Keratinocyte (primary cell): ENCODE measurements around the gene RRP7A. TPM values are rescaled to one million over a fixed set of nuclear protein-coding genes. Genes with fewer than 3 reads are reported as not detected.
A peak's percentile ranks its signal among the peaks of the same experiment; 100 is the strongest.
"Not testable (repeated sequence)": the region's sequence is repeated elsewhere in the genome, so short reads cannot be mapped to it uniquely, and the experiment has no call there.

Experiments used
- DNase-seq: peaks from one replicate; pipeline ENCODE4 v3.0.0-alpha.2; 2011; ENCODE audit warnings: low read depth, missing footprints, low spot score
- FAIRE-seq: peaks from 2 replicates; lab custom pipeline; 2011; peaks lifted over from hg19 to GRCh38; lab: Jason Lieb, UNC
- H2AFZ ChIP-seq: 2 replicates; pipeline ENCODE4 v1.6.0; 2012; ENCODE audit warnings: low read length, control low read depth, inconsistent platforms; ENCODE audit not compliant: control insufficient read depth
- H3K27ac ChIP-seq: 2 replicates; pipeline ENCODE4 v1.5.1; 2011; ENCODE audit warnings: low read length; ENCODE audit not compliant: control insufficient read depth, insufficient read depth
- H3K27me3 ChIP-seq: 3 replicates; pipeline ENCODE4 v1.6.0; 2011; ENCODE audit warnings: low read length; ENCODE audit not compliant: control insufficient read depth, insufficient read depth; ENCODE audit errors: extremely low read depth
- H3K36me3 ChIP-seq, 2 experiments: 2 replicates in 1 of 2; 3 replicates in 1 of 2; pipeline ENCODE4 v1.5.1; 2011; ENCODE audit warnings: low read length in 2 of 2, mild to moderate bottlenecking in 1 of 2; ENCODE audit not compliant: control insufficient read depth in 2 of 2, insufficient read depth in 2 of 2; ENCODE audit errors: extremely low read depth in 1 of 2
- H3K4me1 ChIP-seq: 3 replicates; pipeline ENCODE4 v1.5.1; 2011; ENCODE audit warnings: low read length; ENCODE audit not compliant: control insufficient read depth, insufficient read depth; ENCODE audit errors: extremely low read depth
- H3K4me2 ChIP-seq: 3 replicates; pipeline ENCODE4 v1.6.0; 2011; ENCODE audit warnings: low read depth, low read length; ENCODE audit not compliant: control insufficient read depth, insufficient read depth; ENCODE audit errors: extremely low read depth
- H3K4me3 ChIP-seq, 3 experiments: fragments of 200-600 bp in 1 of 3; sonication (generic) in 1 of 3; 2 replicates in 2 of 3; 3 replicates in 1 of 3; pipeline ENCODE4 v1.5.1; 2011 to 2016; ENCODE audit warnings: low read length in 3 of 3, mild to moderate bottlenecking in 3 of 3, control low read depth in 2 of 3, inconsistent platforms in 1 of 3, low read depth in 1 of 3, mixed read lengths in 1 of 3, mixed run types in 1 of 3, moderate library complexity in 1 of 3; ENCODE audit not compliant: control insufficient read depth in 2 of 3, insufficient read depth in 2 of 3; ENCODE audit errors: extremely low read depth in 1 of 3
- H3K79me2 ChIP-seq: 2 replicates; pipeline ENCODE4 v1.6.0; 2012; ENCODE audit warnings: low read length; ENCODE audit not compliant: control insufficient read depth, insufficient read depth
- H3K9ac ChIP-seq: 3 replicates; pipeline ENCODE4 v1.6.0; 2011; ENCODE audit warnings: low read length; ENCODE audit not compliant: control insufficient read depth, insufficient read depth; ENCODE audit errors: extremely low read depth
- H3K9me1 ChIP-seq: 3 replicates; pipeline ENCODE4 v1.6.0; 2011; ENCODE audit warnings: low read length; ENCODE audit not compliant: control insufficient read depth, insufficient read depth; ENCODE audit errors: extremely low read depth
- H3K9me3 ChIP-seq: 2 replicates; pipeline ENCODE4 v1.5.1; 2012; ENCODE audit warnings: low read depth, low read length; ENCODE audit not compliant: control insufficient read depth
- H4K20me1 ChIP-seq: 3 replicates; pipeline ENCODE4 v1.6.0; 2011; ENCODE audit warnings: low read length; ENCODE audit not compliant: control insufficient read depth, insufficient read depth; ENCODE audit errors: extremely low read depth
- CTCF ChIP-seq, 3 experiments: IDR thresholded peaks in 1 of 3; conservative IDR thresholded peaks in 1 of 3; optimal IDR thresholded peaks in 1 of 3; 2 replicates in 2 of 3; 3 replicates in 1 of 3; pipeline versions ENCODE3 to v1.5.1; 2011; ENCODE audit warnings: low read length in 3 of 3, mild to moderate bottlenecking in 3 of 3, moderate library complexity in 2 of 3, control low read depth in 1 of 3, inconsistent platforms in 1 of 3; ENCODE audit not compliant: insufficient read depth in 2 of 3; ENCODE audit errors: extremely low read depth in 1 of 3
- EZH2 ChIP-seq: IDR thresholded peaks from one replicate; pipeline ENCODE4 v1.6.1; 2012; ENCODE audit warnings: inconsistent platforms, mild to moderate bottlenecking, low read length, moderate library complexity
- dilution Hi-C: fragments of 300-500 bp; cut with MboI; formaldehyde crosslinking; loops from one replicate; pipeline ENCODE4 v1.7.0; 2020; ENCODE audit warnings: low sequenced_read_pairs; ENCODE audit not compliant: extremely low pct_ligation_motif_present
- polyA plus RNA-seq, 5 experiments: library from polyadenylated mRNA; depleted of rRNA in 3 of 5; stranded (reverse) in 3 of 5; stranded (forward) in 1 of 5; unstranded in 1 of 5; fragments of >200 nt; gene quantifications; 1 replicate in 1 of 5; 2 replicates in 3 of 5; 3 replicates in 1 of 5; pipeline versions ENCODE4 v1.2.1 to v1.2.3, GENCODE V29; 2011 to 2012; ENCODE audit warnings: missing spikeins in 2 of 5, low read depth in 1 of 5, low replicate concordance in 1 of 5

The RRP7A gene
- polyA plus RNA-seq, 1 donor (not counting 4 experiments of a cell fraction or from before 2014, with no cell fraction given), result 30.2 TPM

GRCh38 chr22:42560381-42560780, 40.8 kb upstream of the RRP7A start:
- no peak overlapping the region for H3K27ac ChIP-seq
- H4K20me1 ChIP-seq, result no peaks in the 10 kb centered on the region
- FAIRE-seq (no peak), DNase-seq (no peak)
- H3K27me3 ChIP-seq, result no peaks in the 10 kb centered on the region
- H3K4me1 ChIP-seq, result peaks cover 4% of the 10 kb centered on the region
- dilution Hi-C loops, result no loop called here
- no peak overlapping the region for H3K4me2 ChIP-seq
- no peaks in the 10 kb centered on the region for H3K36me3 ChIP-seq
- no peaks in the 10 kb centered on the region for H3K9me1 ChIP-seq
- TF ChIP-seq EZH2 (no peak), CTCF (optimal IDR thresholded peaks at IDR 0.05 in 1 of 3, IDR thresholded peaks at IDR 0.05 in 1 of 3, conservative IDR thresholded peaks at IDR 0.05 in 1 of 3; ENCODE audit: extremely low read depth in 1 of 3, insufficient read depth in 2 of 3, low read length in 3 of 3) (no peak)
- H3K4me3 ChIP-seq, result no peak overlapping the region
- no peak overlapping the region for H2AFZ ChIP-seq
- no peak overlapping the region for H3K9ac ChIP-seq
- H3K9me3 ChIP-seq, result no peaks in the 10 kb centered on the region
- no peaks in the 10 kb centered on the region for H3K79me2 ChIP-seq

GRCh38 chr22:42553475-42554361, 34.1 kb upstream of the RRP7A start, which contains the start of gene SERHL2:
Gene SERHL2 (plus strand): TSS chr22:42553956. CDS start chr22:42554021, 65 bp downstream.
- DNase-seq (peak; percentile 19), FAIRE-seq (no peak)
- Histone ChIP-seq H4K20me1 (no peaks in the 10 kb centered on the region), H3K9me3 (no peaks in the 10 kb centered on the region), H3K9me1 (no peaks in the 10 kb centered on the region), H2AFZ (peak within 1 kb of the TSS; percentile 94), H3K27ac (no peak within 1 kb of the TSS), H3K4me3 (peak within 1 kb of the TSS; percentile 37 to 59 (median 46)), H3K36me3 (no peaks in the 10 kb centered on the region), H3K4me2 (peak within 1 kb of the TSS; percentile 81), H3K4me1 (no peaks in the 10 kb centered on the region), H3K79me2 (no peaks in the 10 kb centered on the region), H3K9ac (peak within 1 kb of the TSS; percentile 22), H3K27me3 (peaks cover 7% of the 10 kb centered on the region)
- peak; percentile 35 for TF ChIP-seq EZH2
- no peak for TF ChIP-seq CTCF (optimal IDR thresholded peaks at IDR 0.05 in 1 of 3, IDR thresholded peaks at IDR 0.05 in 1 of 3, conservative IDR thresholded peaks at IDR 0.05 in 1 of 3; ENCODE audit: extremely low read depth in 1 of 3, insufficient read depth in 2 of 3, low read length in 3 of 3)
- dilution Hi-C loops, result no loop called here

GRCh38 chr22:42552294-42552647, 32.7 kb upstream of the RRP7A start:
- H3K27ac ChIP-seq, H3K27me3 ChIP-seq, FAIRE-seq, H3K4me2 ChIP-seq, H3K4me1 ChIP-seq, H3K36me3 ChIP-seq, H4K20me1 ChIP-seq, H3K9me3 ChIP-seq, H3K9ac ChIP-seq, dilution Hi-C loops, H3K79me2 ChIP-seq, H3K4me3 ChIP-seq, DNase-seq, H3K9me1 ChIP-seq, H2AFZ ChIP-seq: not testable (repeated sequence)
